SK-N-SH (cell line): ENCODE data around the gene CACNA2D3.

Source experiments
- EP300 ChIP-seq, 2 experiments: IDR thresholded peaks; 2 replicates each; pipeline versions ENCODE4 v1.4.0 to v1.6.1; 2012; ENCODE audit warnings: borderline replicate concordance in 1 of 2, low read depth in 1 of 2, low read length in 1 of 2
- EZH2phosphoT487 ChIP-seq: fragments of 200-600 bp; sonication (generic); IDR thresholded peaks from 2 replicates; pipeline ENCODE4 v1.6.1; 2017; ENCODE audit warnings: low read depth, mixed run types, mild to moderate bottlenecking, antibody characterized with exemption, moderate library complexity, borderline replicate concordance
- FOXM1 ChIP-seq: IDR thresholded peaks from 2 replicates; pipeline ENCODE4 v1.4.0; 2012; ENCODE audit warnings: low read depth, mild to moderate bottlenecking
- GABPA ChIP-seq: IDR thresholded peaks from 2 replicates; pipeline ENCODE4 v1.4.0; 2012; ENCODE audit warnings: low read depth, mild to moderate bottlenecking
- MAX ChIP-seq: IDR thresholded peaks from 2 replicates; pipeline ENCODE4 v1.4.0; 2012; ENCODE audit warnings: low read depth
- POLR2AphosphoS5 ChIP-seq: IDR thresholded peaks from 2 replicates; pipeline ENCODE4 v1.6.1; 2012; ENCODE audit warnings: low read depth, low read length
- RFX5 ChIP-seq: IDR thresholded peaks from 2 replicates; pipeline ENCODE4 v1.6.1; 2012; ENCODE audit warnings: mild to moderate bottlenecking, improper control_type of control experiment, low read length
- RXRA ChIP-seq: IDR thresholded peaks from 2 replicates; pipeline ENCODE4 v1.4.0; 2012; ENCODE audit warnings: low read depth, mild to moderate bottlenecking, borderline replicate concordance
- TAF1 ChIP-seq: IDR thresholded peaks from 2 replicates; pipeline ENCODE4 v1.6.1; 2012; ENCODE audit warnings: low read depth, mild to moderate bottlenecking, low read length, moderate library complexity, borderline replicate concordance
- TEAD4 ChIP-seq: IDR thresholded peaks from 2 replicates; pipeline ENCODE4 v1.4.0; 2012; ENCODE audit warnings: mild to moderate bottlenecking, borderline replicate concordance; ENCODE audit not compliant: insufficient read depth
- YY1 ChIP-seq: IDR thresholded peaks from 2 replicates; pipeline ENCODE4 v1.4.0; 2012; ENCODE audit warnings: low read depth, mild to moderate bottlenecking
- TF ChIP-seq, protein P1 (sequence below): fragments of 200-600 bp; sonication (generic); IDR thresholded peaks from 2 replicates; pipeline ENCODE4 v1.6.1; 2017; ENCODE audit warnings: antibody characterized with exemption, mild to moderate bottlenecking, moderate library complexity

DNA sequence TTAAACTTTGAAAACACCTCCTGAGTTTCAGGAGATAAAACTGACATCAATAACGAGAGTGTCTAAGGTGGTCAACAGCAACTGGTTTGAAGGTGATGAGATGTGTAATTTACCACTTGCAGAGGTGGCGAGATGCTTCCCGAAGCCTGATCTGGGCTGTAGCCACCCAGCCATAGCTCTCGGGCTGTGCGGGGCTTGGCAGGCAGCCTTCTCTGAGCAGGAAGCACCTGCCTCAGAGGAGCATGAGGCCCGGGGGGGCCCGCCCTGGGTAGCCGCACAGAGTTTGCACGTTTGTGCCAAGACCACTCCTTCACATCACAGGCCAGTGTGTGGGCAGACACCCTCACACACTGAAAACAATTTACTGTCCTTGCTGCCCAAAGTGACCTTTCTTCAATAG is 220.3 kb downstream of the CACNA2D3 start:
- TF ChIP-seq EP300 (IDR thresholded peaks at IDR 0.05; ENCODE audit: borderline replicate concordance in 1 of 2, low read depth in 1 of 2, low read length in 1 of 2), result no peak
- no peak for TF ChIP-seq POLR2AphosphoS5
- no peak for TF ChIP-seq YY1
- no peak for TF ChIP-seq GABPA
- TF ChIP-seq, protein P1, sequence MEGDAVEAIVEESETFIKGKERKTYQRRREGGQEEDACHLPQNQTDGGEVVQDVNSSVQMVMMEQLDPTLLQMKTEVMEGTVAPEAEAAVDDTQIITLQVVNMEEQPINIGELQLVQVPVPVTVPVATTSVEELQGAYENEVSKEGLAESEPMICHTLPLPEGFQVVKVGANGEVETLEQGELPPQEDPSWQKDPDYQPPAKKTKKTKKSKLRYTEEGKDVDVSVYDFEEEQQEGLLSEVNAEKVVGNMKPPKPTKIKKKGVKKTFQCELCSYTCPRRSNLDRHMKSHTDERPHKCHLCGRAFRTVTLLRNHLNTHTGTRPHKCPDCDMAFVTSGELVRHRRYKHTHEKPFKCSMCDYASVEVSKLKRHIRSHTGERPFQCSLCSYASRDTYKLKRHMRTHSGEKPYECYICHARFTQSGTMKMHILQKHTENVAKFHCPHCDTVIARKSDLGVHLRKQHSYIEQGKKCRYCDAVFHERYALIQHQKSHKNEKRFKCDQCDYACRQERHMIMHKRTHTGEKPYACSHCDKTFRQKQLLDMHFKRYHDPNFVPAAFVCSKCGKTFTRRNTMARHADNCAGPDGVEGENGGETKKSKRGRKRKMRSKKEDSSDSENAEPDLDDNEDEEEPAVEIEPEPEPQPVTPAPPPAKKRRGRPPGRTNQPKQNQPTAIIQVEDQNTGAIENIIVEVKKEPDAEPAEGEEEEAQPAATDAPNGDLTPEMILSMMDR, result no peak
- TF ChIP-seq RFX5, result no peak
- TF ChIP-seq MAX, result no peak
- no peak for TF ChIP-seq EZH2phosphoT487
- TF ChIP-seq TAF1, result no peak
- TF ChIP-seq TEAD4, result no peak
- no peak for TF ChIP-seq FOXM1
- no peak for TF ChIP-seq RXRA
